GM19438 (cell line): ENCODE results near the gene TIMELESS.

Experiments
- ATAC-seq: cut with Tn5 transposase; IDR thresholded peaks from one replicate; pipeline ENCODE4 v1.9.1; 2021; ENCODE audit warnings: low read depth; ENCODE audit not compliant: unreplicated experiment

The TIMELESS gene

DNA sequence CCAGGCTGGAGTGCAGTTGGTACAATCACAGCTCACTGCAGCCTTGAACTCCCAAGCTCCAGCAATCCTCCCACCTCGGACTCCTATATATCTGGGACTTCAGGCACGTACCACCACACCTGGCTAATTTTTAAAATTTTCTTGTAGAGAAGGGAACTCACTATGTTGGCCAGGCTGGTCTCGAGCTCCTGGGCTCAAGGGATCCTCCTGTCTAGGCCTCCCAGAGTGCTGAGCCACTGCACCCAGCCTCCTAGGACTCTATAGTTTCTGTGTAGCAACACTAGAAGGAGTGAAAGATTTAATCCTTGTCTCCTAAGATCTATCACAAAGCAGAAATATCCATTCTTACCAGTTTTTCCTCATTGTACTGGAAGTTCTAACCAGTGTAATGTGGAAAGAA is 82.3 kb downstream of the TIMELESS start:
- no peak for ATAC-seq
